Measurements from ENCODE around the gene OR13A1. TPM values are rescaled to one million over a fixed set of nuclear protein-coding genes. Genes with fewer than 3 reads are reported as not detected.

The OR13A1 gene
- total and polyA plus RNA-seq, 2 donors (not counting 1 experiment from before 2014, with no cell fraction given) = 2.3 to 5.8 TPM

- no peaks in the 10 kb centered on the region for H3K36me3 ChIP-seq (replicated peaks in 1 of 2; ENCODE audit: control extremely low read depth in 1 of 2, control insufficient read depth in 1 of 2, extremely low read depth in 1 of 2, insufficient read depth in 2 of 2, low read length in 1 of 2)
- no peak overlapping the region for H3K4me2 ChIP-seq (replicated peaks; ENCODE audit: low read depth, low read length, poor library complexity, severe bottlenecking)
- CTCF ChIA-PET = interaction anchor here (0.8 kb wide), 1 partner anchor 31 kb away, joined by 3 read pairs; no protein-coding TSS in a partner anchor
- POLR2A ChIA-PET = no interaction called here
- no peaks in the 10 kb centered on the region for H3K4me1 ChIP-seq (ENCODE audit: control insufficient read depth in 2 of 2, insufficient read depth in 2 of 2, low read length in 2 of 2)
- ATAC-seq (ENCODE audit: low read depth) (no peak), DNase-seq (no peak)
- WGBS (ENCODE audit: insufficient coverage) = 100% methylated on average over 4 of the region's 4 CpGs
- no peak overlapping the region for H3K4me3 ChIP-seq (ENCODE audit: control extremely low read depth in 1 of 5, extremely low read depth in 1 of 5, insufficient read depth in 1 of 5, low read depth in 2 of 5, low read length in 4 of 5)
- H3K9me3 Mint-ChIP-seq (ENCODE audit: insufficient read depth) = peaks cover 2% of the 10 kb centered on the region
- TF ChIP-seq EZH2 (IDR thresholded peaks at IDR 0.05; ENCODE audit: borderline replicate concordance, insufficient read depth, low read depth, low read length, poor library complexity, severe bottlenecking) = no peak
- TF ChIP-seq CTCF (IDR thresholded peaks at IDR 0.05) = no peak
- intact Hi-C loops (cut with micrococcal nuclease) = no loop called here
- H4K20me1 ChIP-seq (ENCODE audit: control insufficient read depth, insufficient read depth, low read length, poor library complexity, severe bottlenecking) = no peaks in the 10 kb centered on the region
- H3K9me3 ChIP-seq (ENCODE audit: control extremely low read depth in 1 of 3, control insufficient read depth in 2 of 3, insufficient read depth in 1 of 3, low read length in 2 of 3) = peaks cover 0 to 8% (median 4%) of the 10 kb centered on the region in 3 donors
- no peak overlapping the region for H3K27ac Mint-ChIP-seq
- H3K27me3 ChIP-seq (replicated peaks in 1 of 4; ENCODE audit: control extremely low read depth in 1 of 4, control insufficient read depth in 3 of 4, insufficient read depth in 4 of 4, low read length in 3 of 4) = peaks cover 0 to 12% (median 6%) of the 10 kb centered on the region in 4 experiments
- peaks cover 32% of the 10 kb centered on the region for H3K27me3 Mint-ChIP-seq
- H3K4me3 Mint-ChIP-seq = no peak overlapping the region
- H3K79me2 ChIP-seq (ENCODE audit: control insufficient read depth, insufficient read depth, low read length) = no peaks in the 10 kb centered on the region
- H3K27ac ChIP-seq (ENCODE audit: low read length in 2 of 2) = no peak overlapping the region
- H3K4me1 Mint-ChIP-seq = no peaks in the 10 kb centered on the region
- H3K9ac ChIP-seq (ENCODE audit: low read length) = no peak overlapping the region
- H2AFZ ChIP-seq (ENCODE audit: insufficient read depth, low read depth, low read length, poor library complexity, severe bottlenecking) = no peak overlapping the region
Measured at GRCh38 chr10:45265996-45266395, 49.4 kb downstream of the OR13A1 start.

GRCh38 chr10:45261946-45262345, 53.5 kb downstream of the OR13A1 start:
- H3K27ac ChIP-seq (ENCODE audit: low read length in 2 of 2) = no peak overlapping the region
- H3K36me3 ChIP-seq (replicated peaks in 1 of 2; ENCODE audit: control extremely low read depth in 1 of 2, control insufficient read depth in 1 of 2, extremely low read depth in 1 of 2, insufficient read depth in 2 of 2, low read length in 1 of 2) = no peaks in the 10 kb centered on the region
- no peak for TF ChIP-seq EZH2 (IDR thresholded peaks at IDR 0.05; ENCODE audit: borderline replicate concordance, insufficient read depth, low read depth, low read length, poor library complexity, severe bottlenecking)
- no peaks in the 10 kb centered on the region for H3K4me1 Mint-ChIP-seq
- ChIA-PET POLR2A (no interaction called here), CTCF (interaction anchor here (1.2 to 1.8 kb wide), 2 partner anchors 12 to 21 kb away, joined by 3 to 4 read pairs; no protein-coding TSS in a partner anchor)
- no peak overlapping the region for H3K4me3 Mint-ChIP-seq
- no peaks in the 10 kb centered on the region for H3K4me1 ChIP-seq (ENCODE audit: control insufficient read depth in 2 of 2, insufficient read depth in 2 of 2, low read length in 2 of 2)
- peaks cover 2% of the 10 kb centered on the region for H3K9me3 Mint-ChIP-seq (ENCODE audit: insufficient read depth)
- DNase-seq = no peak
- intact Hi-C loops (cut with micrococcal nuclease) = no loop called here
- H3K27me3 Mint-ChIP-seq = peaks cover 30% of the 10 kb centered on the region
- H4K20me1 ChIP-seq (ENCODE audit: control insufficient read depth, insufficient read depth, low read length, poor library complexity, severe bottlenecking) = no peaks in the 10 kb centered on the region
- no peak overlapping the region for H3K4me2 ChIP-seq (replicated peaks; ENCODE audit: low read depth, low read length, poor library complexity, severe bottlenecking)
- ATAC-seq (ENCODE audit: low read depth) = no peak
- H3K79me2 ChIP-seq (ENCODE audit: control insufficient read depth, insufficient read depth, low read length) = no peaks in the 10 kb centered on the region
- peaks cover 0 to 8% (median 4%) of the 10 kb centered on the region in 3 donors for H3K9me3 ChIP-seq (ENCODE audit: control extremely low read depth in 1 of 3, control insufficient read depth in 2 of 3, insufficient read depth in 1 of 3, low read length in 2 of 3)
- no peak overlapping the region for H2AFZ ChIP-seq (ENCODE audit: insufficient read depth, low read depth, low read length, poor library complexity, severe bottlenecking)
- H3K4me3 ChIP-seq (ENCODE audit: control extremely low read depth in 1 of 5, extremely low read depth in 1 of 5, insufficient read depth in 1 of 5, low read depth in 2 of 5, low read length in 4 of 5) = no peak overlapping the region
- no peak overlapping the region for H3K9ac ChIP-seq (ENCODE audit: low read length)
- H3K27ac Mint-ChIP-seq = no peak overlapping the region
- WGBS (ENCODE audit: insufficient coverage) = no CpG with 5 or more reads among the region's 2 CpGs
- H3K27me3 ChIP-seq (replicated peaks in 1 of 4; ENCODE audit: control extremely low read depth in 1 of 4, control insufficient read depth in 3 of 4, insufficient read depth in 4 of 4, low read length in 3 of 4) = peaks cover 0 to 12% (median 6%) of the 10 kb centered on the region in 4 experiments

Data from B cell (primary cell).